Stimulated activated CD8-positive, alpha-beta memory T cell treated with anti-CD3 and anti-CD28 coated beads, Interleukin-7, amount 100 ng/mL, for 1 hour (primary cell): ENCODE results near the gene FAM43B.

Source experiments
- DNase-seq, 2 donors: peaks; one replicate each; pipeline ENCODE4 v3.0.0-alpha.2; 2020; ENCODE audit warnings: low read depth in 2 of 2

FAM43B gene

DNA sequence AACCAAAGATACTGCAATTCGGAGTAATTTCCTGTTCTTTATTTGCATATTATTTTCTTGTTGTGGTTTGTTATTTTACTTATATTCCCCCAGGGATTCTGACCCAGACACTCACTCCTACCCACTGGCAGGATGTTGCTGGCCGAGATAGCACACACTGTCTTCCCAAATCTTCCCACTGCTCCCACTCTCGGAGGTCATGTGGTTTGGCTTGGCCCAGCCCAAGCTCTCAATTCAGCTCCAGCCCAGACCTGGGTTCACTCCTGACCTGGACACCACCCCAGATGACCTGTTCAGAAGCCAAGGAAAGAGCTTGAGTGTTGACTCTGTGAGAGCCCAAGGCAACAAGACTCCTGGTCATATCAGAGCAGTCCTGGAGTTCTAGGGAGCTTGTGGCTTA, 1.2 kb upstream of the FAM43B start:
- no peak for DNase-seq

DNA sequence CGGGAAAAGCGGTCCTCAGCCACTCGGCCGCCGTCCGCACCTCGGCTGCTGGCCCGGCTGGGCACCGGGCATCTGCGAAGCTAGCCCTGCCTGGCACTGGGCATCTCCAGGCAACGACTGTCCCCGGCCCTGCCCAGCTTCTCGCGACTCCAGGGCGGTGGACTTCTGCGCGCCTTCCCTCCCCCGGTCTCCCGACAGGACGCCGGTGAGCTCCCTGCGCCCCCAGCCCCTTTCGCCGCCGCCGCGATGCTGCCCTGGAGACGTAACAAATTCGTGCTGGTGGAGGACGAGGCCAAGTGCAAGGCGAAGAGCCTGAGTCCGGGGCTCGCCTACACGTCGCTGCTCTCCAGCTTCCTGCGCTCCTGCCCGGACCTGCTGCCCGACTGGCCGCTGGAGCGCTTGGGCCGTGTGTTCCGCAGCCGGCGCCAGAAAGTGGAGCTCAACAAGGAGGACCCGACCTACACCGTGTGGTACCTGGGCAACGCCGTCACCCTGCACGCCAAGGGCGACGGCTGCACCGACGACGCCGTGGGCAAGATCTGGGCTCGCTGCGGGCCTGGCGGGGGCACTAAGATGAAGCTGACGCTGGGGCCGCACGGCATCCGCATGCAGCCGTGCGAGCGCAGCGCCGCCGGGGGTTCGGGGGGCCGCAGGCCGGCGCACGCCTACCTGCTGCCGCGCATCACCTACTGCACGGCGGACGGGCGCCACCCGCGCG, 514 bp downstream of the FAM43B start:
- no peak for DNase-seq

GRCh38 chr1:20555025-20555757, 2.8 kb downstream of the FAM43B start:
- DNase-seq, result no peak

DNA sequence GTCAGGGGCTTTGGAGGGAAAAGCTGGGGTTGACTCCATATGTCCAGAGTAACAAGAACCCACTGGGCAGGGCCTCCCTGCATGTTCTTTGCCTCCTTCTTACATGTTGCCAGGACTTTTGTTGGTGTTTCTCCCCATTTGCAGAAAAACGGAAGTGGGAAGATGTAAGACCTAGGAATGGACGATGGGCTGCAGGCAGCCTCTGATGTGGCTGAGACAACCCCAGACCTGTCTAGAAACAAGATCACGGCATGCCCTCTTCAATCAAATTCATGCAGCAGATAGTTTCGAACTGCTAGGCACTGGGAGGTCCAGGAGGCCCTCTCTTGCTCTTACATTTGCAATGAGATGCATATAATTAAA, 3.4 kb downstream of the FAM43B start:
- no peak for DNase-seq

- no peak for DNase-seq
Measured at GRCh38 chr1:20558191-20558590, 5.8 kb downstream of the FAM43B start.

DNA sequence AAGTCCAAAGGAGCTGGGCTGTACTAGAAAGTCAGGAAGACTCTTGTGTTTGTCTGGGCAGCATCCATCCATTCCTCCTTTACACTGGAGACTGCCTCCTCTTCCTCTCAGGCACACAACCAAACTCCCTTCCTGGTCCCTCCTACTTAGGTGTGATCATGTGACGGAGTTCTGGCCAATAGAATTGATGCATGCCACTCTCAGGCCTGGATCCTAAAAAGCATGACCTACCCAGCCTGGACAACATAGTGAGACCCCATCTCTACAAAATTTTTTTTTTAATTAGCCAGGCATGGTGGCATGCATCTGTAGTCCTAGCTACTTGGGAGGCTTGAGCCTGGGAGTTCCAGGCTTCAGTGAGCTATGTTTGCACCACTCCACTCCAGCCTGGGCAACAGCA, 8.6 kb downstream of the FAM43B start:
- DNase-seq, result no peak

DNA sequence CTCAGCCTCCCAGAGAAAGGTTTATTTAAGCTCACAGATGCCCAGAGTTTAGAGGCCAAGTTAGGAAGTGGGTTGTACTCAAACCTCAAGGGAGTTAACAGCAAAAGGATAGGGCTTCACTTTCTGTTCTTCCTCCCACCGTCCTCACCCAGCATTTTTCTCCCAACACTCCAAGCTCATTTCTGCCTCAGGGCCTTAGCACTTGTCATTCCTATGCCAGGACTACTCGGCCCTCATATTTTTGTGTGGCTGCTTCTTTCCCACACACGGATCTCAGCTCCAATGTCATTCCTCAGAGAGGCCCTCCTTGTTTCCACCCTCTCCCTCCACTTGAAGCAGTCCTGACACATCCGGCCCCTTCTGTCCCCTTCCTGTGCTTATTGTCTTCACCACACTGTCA, 12.9 kb downstream of the FAM43B start:
- DNase-seq, result no peak

DNA sequence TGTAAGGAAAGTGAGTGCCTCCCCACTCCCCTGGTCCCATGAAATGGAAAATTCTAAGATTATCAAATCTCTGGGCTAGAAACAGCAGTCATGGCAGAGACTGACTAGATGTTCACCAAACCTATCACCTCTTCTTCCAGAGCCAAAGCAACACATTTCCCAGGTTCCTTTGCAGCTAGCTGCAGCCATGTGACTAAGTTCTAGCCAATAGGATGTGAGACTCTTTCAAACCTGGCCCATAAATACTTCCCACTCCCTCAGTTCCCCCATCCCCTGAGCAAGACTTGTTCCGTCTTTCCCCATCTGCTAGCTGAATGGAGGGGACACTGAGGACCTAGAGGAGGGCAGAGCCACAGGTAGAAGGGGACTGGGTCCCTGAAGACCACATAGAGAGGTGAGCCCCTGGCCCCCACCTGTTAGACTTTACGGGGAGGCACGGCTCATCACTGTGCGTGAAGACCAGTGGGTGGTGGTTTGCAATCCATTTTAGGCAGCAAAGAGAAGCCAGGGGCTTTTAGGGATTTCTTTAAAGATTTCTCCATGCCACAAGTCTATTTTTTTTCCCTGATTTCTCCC, 17.2 kb downstream of the FAM43B start:
- no peak for DNase-seq

- no peak for DNase-seq
Measured at GRCh38 chr1:20571427-20571826, 19.1 kb downstream of the FAM43B start.

DNA sequence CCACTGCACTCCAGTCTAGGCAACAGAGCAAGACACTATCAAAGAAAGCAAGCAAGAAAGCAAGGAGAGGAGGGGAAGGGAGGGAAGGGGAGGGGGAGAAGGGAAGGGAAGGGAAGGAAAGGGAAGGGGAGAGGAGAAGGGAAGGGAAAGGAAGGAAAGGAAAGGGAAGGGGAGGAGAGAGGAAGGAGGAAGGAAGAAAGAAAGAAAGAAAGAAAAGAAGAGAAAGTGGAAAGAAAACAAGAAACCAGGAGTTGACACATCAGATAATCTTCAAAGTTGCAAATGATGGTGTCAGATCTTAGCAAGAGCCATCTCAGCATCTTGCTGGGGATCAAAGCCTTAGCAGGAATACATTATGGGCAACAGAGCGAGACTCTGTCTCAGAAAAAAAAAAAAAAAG, 21.6 kb downstream of the FAM43B start:
- no peak for DNase-seq

DNA sequence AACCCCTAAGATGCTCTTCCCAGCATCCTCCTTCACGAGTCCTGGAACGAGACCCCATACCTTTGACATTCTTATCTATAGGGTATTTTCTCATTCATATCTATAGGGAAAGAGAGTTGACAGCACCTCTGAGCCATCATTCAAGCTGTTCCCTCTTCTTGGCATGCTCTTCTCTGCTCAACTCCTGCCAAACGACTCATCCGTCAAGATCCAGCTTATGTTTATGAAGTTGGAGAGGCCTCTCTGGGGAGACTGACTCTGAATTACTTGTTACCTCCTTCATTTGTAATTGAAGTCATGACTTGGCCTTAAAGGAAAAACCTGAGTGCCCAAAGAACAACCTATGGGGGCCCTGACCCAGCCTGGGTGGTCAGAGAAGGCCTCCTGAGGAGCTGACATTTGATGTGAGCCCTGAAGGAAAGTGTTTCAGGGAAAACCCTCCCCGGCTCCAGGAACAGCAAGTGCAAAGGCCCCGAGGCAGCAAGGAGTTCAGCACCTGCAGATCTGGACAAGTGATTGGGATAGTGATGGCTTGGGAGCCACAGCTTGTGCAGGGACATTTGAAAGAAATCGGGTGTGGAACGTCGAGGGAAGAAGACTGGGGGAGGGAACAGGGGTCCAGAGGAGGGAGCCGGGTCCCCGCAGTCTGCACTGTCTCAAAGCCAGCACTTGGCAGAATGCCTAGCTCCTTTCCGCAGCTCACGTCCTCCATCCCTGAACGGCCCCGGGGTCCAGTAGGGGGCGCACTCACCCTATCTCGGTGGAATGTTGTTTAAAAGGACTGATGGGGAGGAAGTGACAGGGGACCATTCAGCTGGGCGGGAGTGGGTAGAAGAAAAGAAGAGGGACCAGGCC, 22.5 kb downstream of the FAM43B start:
- peak; percentile 6 to 42 for DNase-seq

DNA sequence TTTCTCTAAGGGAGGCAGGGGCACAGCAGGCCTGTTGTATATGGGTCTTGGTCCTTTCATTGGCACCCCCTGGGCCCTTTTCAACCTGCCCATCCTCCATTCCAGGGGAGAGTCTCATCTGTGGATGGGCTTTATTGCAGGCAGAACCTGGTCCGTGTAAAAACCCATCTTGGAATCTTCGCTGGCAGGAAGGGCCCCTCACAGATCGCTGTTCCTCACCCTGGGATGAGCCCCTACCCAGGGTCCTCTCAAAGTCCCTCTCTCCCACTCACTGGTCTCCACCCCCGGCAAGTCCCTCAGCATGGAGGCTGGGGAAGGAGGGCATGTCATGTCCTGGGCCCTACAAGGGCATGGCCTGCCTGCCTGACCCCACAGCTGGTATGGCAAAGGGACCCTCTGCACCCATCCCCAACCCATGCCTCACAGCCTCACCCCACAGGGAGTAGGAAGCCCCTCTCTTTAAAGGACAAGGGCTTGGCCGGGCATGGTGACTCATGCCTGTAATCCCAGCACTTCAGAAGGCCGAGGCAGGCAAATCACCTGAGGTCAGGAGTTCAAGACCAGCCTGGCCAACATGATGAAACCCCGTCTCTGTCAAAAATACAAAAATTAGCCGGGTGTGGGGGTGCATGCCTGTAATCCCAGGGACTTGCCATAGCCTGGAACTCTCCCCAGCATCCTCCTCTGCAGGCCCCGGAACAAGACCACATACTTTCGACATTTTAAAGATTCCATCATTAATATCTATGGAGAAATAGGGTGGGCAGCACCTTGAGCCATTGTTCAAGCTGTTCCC, 23.4 kb downstream of the FAM43B start:
- DNase-seq, result no peak

- no peak for DNase-seq
Measured at GRCh38 chr1:20578062-20578461, 25.7 kb downstream of the FAM43B start.

GRCh38 chr1:20578721-20579395, 26.5 kb downstream of the FAM43B start:
- DNase-seq, result no peak

DNA sequence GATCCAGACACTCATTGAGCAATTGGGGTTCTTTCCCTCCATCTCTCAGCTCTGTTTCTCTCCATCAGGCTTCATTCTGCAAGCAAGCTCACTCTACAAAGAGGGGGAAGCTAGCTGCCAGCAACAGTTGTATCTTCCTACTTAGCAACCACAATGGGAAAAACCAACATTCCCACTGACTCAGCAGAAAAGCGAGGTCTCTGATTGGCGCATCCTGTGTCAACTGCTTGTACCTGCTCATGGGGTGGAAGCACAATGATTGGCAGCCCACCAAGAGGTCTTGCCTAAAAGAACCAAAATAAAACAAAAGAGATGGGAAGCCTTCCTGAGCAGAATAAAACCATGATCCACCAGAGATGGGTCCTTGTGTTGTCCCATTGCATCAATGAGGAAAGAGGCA, 32.5 kb downstream of the FAM43B start:
- no peak for DNase-seq

DNA sequence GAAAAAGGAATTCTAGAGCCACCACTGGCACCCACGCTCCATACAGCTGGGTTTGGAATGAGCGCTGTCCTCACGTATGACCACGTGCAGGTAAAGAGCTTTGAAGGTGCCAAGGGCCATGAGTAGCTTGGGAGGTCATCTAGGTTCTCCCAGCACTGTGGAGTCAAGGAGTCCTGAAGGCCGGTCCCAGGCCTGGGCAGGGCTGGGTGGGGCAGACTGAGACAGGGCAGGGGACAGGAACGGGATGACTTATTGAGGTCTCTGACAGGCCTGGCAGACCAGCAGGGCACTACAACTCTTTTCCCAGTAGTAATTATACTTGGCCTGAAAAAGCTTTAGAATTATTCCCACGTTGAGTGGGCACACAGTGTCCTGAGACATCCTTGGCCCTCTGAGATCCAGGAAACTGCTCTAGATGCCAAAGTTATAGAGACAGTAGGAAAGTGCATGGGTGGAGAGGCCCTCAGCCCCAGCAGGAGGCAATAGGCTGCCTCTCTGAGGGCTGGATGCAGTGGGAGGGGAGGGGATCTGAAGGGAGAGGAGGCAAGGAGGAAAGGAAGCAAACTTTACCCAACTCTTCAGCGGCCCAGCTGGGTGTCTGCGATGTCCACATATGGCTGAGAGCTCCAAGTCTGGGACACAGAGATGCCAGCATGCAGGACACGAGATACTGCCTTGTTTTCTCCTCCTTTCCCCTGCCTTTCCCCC, 34.7 kb downstream of the FAM43B start:
- DNase-seq, result no peak

- no peak for DNase-seq
Measured at GRCh38 chr1:20587661-20588053, 35.3 kb downstream of the FAM43B start.

DNA sequence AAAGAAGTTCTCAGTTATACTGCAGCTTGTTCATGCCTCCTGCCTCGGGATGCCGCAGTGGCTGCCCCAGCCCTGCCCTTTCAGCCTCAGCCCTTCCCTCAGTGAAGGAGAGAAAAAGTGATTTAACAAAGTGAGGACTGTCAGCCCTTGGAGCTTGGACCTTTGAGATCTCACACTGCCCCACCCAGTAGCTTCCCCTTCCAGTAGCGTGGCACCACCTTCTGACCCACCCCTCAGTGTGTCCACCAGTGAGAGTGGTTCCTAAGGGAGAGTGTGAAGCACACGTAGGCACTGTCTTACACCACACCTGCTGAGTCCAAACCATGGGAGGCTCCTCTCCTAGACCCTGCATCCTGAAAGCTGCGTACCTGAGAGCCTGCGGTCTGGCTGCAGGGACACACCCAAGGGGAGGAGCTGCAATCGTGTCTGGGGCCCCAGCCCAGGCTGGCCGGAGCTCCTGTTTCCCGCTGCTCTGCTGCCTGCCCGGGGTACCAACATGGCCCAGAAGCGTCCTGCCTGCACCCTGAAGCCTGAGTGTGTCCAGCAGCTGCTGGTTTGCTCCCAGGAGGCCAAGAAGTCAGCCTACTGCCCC, 36.4 kb downstream of the FAM43B start, which contains the start of gene CDA:
Gene CDA (plus strand): TSS at position 464 of the 592 bp plus-strand sequence. CDS start 33 bp downstream, at position 497.
- DNase-seq, result no peak
